Measurements from ENCODE around the gene MED13. TPM values are rescaled to one million over a fixed set of nuclear protein-coding genes. Genes with fewer than 3 reads are reported as not detected.
A peak's percentile ranks its signal among the peaks of the same experiment; 100 is the strongest.

MED13 gene
- total RNA-seq, 1 experiment from 2014 or later: 96.0 TPM

- peaks cover 27% of the 10 kb centered on the region for H3K79me2 ChIP-seq (ENCODE audit: insufficient read depth, low read length)
- H3K4me3 ChIP-seq (replicated peaks in 1 of 2; ENCODE audit: low read depth in 1 of 2, low read length in 2 of 2): peak within 1 kb of the TSS; percentile 86 to 88
- ChIA-PET CTCF (interaction anchor here (0.6 to 0.7 kb wide), 2 partner anchors 138 to 182 kb away, joined by 3 to 4 read pairs; no protein-coding TSS in a partner anchor), POLR2A (no interaction called here), RAD21 (ENCODE audit: low non-redundant PET in 1 of 2, low total read pairs in 2 of 2, uncharacterized antibody in 2 of 2, unreplicated experiment in 2 of 2) (no interaction called here)
- TSS peak; percentile 83 for BruUV-seq (replicated peaks)
- no peaks in the 10 kb centered on the region for H3K9me2 ChIP-seq (ENCODE audit: insufficient read depth)
- H4K20me1 ChIP-seq (ENCODE audit: insufficient read depth): no peaks in the 10 kb centered on the region
- H3K27ac ChIP-seq (ENCODE audit: low read depth, low read length): peak within 1 kb of the TSS; percentile 69
- peaks cover 9 to 14% of the 10 kb centered on the region in 2 experiments; a peak in 2 of 4 replicates for H3K36me3 ChIP-seq (ENCODE audit: control insufficient read depth in 1 of 2, insufficient read depth in 2 of 2, low read length in 2 of 2)
- peaks cover 12 to 16% of the 10 kb centered on the region in 2 experiments; a peak in 3 of 4 replicates for H3K4me1 ChIP-seq (ENCODE audit: control insufficient read depth in 1 of 2, insufficient read depth in 2 of 2, low read length in 2 of 2)
- intact Hi-C loops (cut with micrococcal nuclease): no loop called here
- peak within 1 kb of the TSS; percentile 54 for H2AFZ ChIP-seq (ENCODE audit: low read depth, low read length, poor library complexity, severe bottlenecking)
- TF ChIP-seq JUND (IDR thresholded peaks at IDR 0.05): no peak; the same call in 1 of the 2 replicates
- TF ChIP-seq CBX3 (IDR thresholded peaks at IDR 0.05; ENCODE audit: low read depth): peak; percentile 52; the same call in 1 of the 2 replicates
- TF ChIP-seq YY1 (IDR thresholded peaks at IDR 0.05; ENCODE audit: extremely low read depth, insufficient replicate concordance, low read depth, low read length): peak; percentile 72
- peak; percentile 99 for TF ChIP-seq POLR2A (IDR thresholded peaks at IDR 0.05; ENCODE audit: borderline replicate concordance, extremely low read depth, insufficient read depth, insufficient read length)
- TF ChIP-seq ZNF274 (IDR thresholded peaks at IDR 0.05; ENCODE audit: low read depth, low read length): no peak
- no peak for TF ChIP-seq EZH2phosphoT487 (IDR thresholded peaks at IDR 0.05; ENCODE audit: borderline replicate concordance)
- peak; percentile 99 for TF ChIP-seq POLR2AphosphoS5 (IDR thresholded peaks at IDR 0.05; ENCODE audit: low read depth, low read length)
- peak; percentile 23; the same call in 1 of the 2 replicates for TF ChIP-seq ELF1 (IDR thresholded peaks at IDR 0.05; ENCODE audit: borderline replicate concordance, low read depth)
- no peak for TF ChIP-seq ATF3 (IDR thresholded peaks at IDR 0.05)
- peak; percentile 82 for TF ChIP-seq SIN3A (IDR thresholded peaks at IDR 0.05; ENCODE audit: low read depth)
- TF ChIP-seq SP1 (IDR thresholded peaks at IDR 0.05; ENCODE audit: low read depth): peak; percentile 60; the same call in 1 of the 2 replicates
- TF ChIP-seq ZBTB33 (IDR thresholded peaks at IDR 0.05; ENCODE audit: extremely low read depth, insufficient replicate concordance, low read length): no peak
- TF ChIP-seq REST (IDR thresholded peaks at IDR 0.05; ENCODE audit: low read depth): no peak
- no peak for TF ChIP-seq SRF (IDR thresholded peaks at IDR 0.05; ENCODE audit: low read depth)
- peak; percentile 100 for TF ChIP-seq ZFX (IDR thresholded peaks at IDR 0.05)
- peak; percentile 75 for TF ChIP-seq MAX (IDR thresholded peaks at IDR 0.05)
- no peaks in the 10 kb centered on the region for H3K9me3 ChIP-seq (ENCODE audit: control insufficient read depth in 1 of 2, insufficient read depth in 1 of 2, low read depth in 1 of 2, low read length in 2 of 2)
- no peaks in the 10 kb centered on the region for H3K27me3 ChIP-seq (ENCODE audit: insufficient read depth, low read length)
- peak within 1 kb of the TSS; percentile 86 for H3K4me2 ChIP-seq (ENCODE audit: low read length)
- DNase-seq (ENCODE audit: low read depth, low spot score) (peak; percentile 96), ATAC-seq (peak; percentile 91)
- H3K9ac ChIP-seq (ENCODE audit: low read length): peak within 1 kb of the TSS; percentile 89
Measured at GRCh38 chr17:61927208-61928100, 137.6 kb downstream of the MED13 start, which contains the start of gene INTS2. TSS of gene INTS2 (minus strand) at chr17:61927982. CDS start at chr17:61926644, 1,338 bp downstream.

Data from HCT116 (cell line).